PC-3 (cell line): ENCODE measurements around the gene BCLAF1.

Source experiments
- CTCF ChIP-seq: fragments of 300-600 bp; sonication (generic); conservative IDR thresholded peaks from 2 replicates; pipeline ENCODE4 v1.5.1; 2017; ENCODE audit warnings: antibody characterized with exemption, low read depth, mild to moderate bottlenecking, low read length
- EZH2phosphoT487 ChIP-seq: fragments of 300-600 bp; sonication (generic); IDR thresholded peaks from 2 replicates; pipeline ENCODE4 v1.6.1; 2018; ENCODE audit warnings: mild to moderate bottlenecking, antibody characterized with exemption, low read length, borderline replicate concordance

GRCh38 chr6:136304410-136304809 lies 14.8 kb upstream of the BCLAF1 start:
- TF ChIP-seq CTCF (no peak), EZH2phosphoT487 (no peak)
